ENCODE measurements around the gene SLC23A2.

- TF ChIP-seq CTCF (IDR thresholded peaks at IDR 0.05 in 4 of 5, conservative IDR thresholded peaks at IDR 0.05 in 1 of 5) (no peak), POLR2A (IDR thresholded peaks at IDR 0.05) (no peak)
Measured at GRCh38 chr20:5046656-5047339, 45.5 kb upstream of the SLC23A2 start.
